Erythroblast (primary cell): Measurements from ENCODE around the gene SEPTIN6.

Experiments
- DNase-seq, 2 experiments: peaks; one replicate each; lab custom pipeline; 2025; lab: John Stamatoyannopoulos, UW
- GATA1 ChIP-seq: IDR thresholded peaks from 2 replicates; pipeline ENCODE4 v1.6.1; 2011; ENCODE audit warnings: low read depth, mild to moderate bottlenecking, control low read depth, low read length, moderate library complexity
- POLR2A ChIP-seq: IDR thresholded peaks from 2 replicates; pipeline ENCODE4 v1.6.1; 2011; ENCODE audit warnings: mild to moderate bottlenecking, low read length

Gene SEPTIN6

GRCh38 chrX:119693040-119693995, at the start of gene SEPTIN6:
Gene SEPTIN6, minus strand, starts transcription at chrX:119693168. Its CDS starts 63 bp downstream, at chrX:119693105.
- peak; percentile 84 to 88 for DNase-seq
- TF ChIP-seq GATA1 (no peak), POLR2A (peak; percentile 25)

GRCh38 chrX:119738742-119739141, 45.8 kb upstream of the SEPTIN6 start:
- DNase-seq = no peak
- TF ChIP-seq POLR2A (no peak), GATA1 (no peak)

GRCh38 chrX:119736206-119736764, 43.3 kb upstream of the SEPTIN6 start:
- no peak for DNase-seq

GRCh38 chrX:119735467-119735866, 42.5 kb upstream of the SEPTIN6 start:
- DNase-seq = no peak

More at GRCh38 chrX:119736206-119736764, 43.3 kb upstream of the SEPTIN6 start:
- TF ChIP-seq POLR2A (no peak), GATA1 (no peak)

GRCh38 chrX:119734897-119735339, 42.0 kb upstream of the SEPTIN6 start:
- no peak for TF ChIP-seq GATA1
- no peak for TF ChIP-seq POLR2A
- DNase-seq = no peak

More at GRCh38 chrX:119735467-119735866, 42.5 kb upstream of the SEPTIN6 start:
- TF ChIP-seq POLR2A (no peak), GATA1 (no peak)

- DNase-seq = peak; percentile 50 to 77
- TF ChIP-seq GATA1 (no peak), POLR2A (no peak)
These were observed 36.6 kb upstream of the SEPTIN6 start for GRCh38 chrX:119729408-119730201.

- no peak for DNase-seq
These were observed 35.5 kb upstream of the SEPTIN6 start for GRCh38 chrX:119728487-119728886.

GRCh38 chrX:119726900-119727555, 34.1 kb upstream of the SEPTIN6 start:
- TF ChIP-seq GATA1 (no peak), POLR2A (no peak)
- DNase-seq = no peak

More at GRCh38 chrX:119728487-119728886, 35.5 kb upstream of the SEPTIN6 start:
- TF ChIP-seq GATA1 (no peak), POLR2A (no peak)

- TF ChIP-seq GATA1 (no peak), POLR2A (no peak)
These were observed 29.0 kb upstream of the SEPTIN6 start for GRCh38 chrX:119721926-119722325.

GRCh38 chrX:119721487-119721886, 28.5 kb upstream of the SEPTIN6 start:
- DNase-seq = no peak
- TF ChIP-seq POLR2A = no peak
- no peak for TF ChIP-seq GATA1

More at GRCh38 chrX:119721926-119722325, 29.0 kb upstream of the SEPTIN6 start:
- DNase-seq = no peak

- no peak for DNase-seq
These were observed 16.7 kb upstream of the SEPTIN6 start for GRCh38 chrX:119709630-119710029.

GRCh38 chrX:119708936-119709335, 16.0 kb upstream of the SEPTIN6 start:
- no peak for DNase-seq
- TF ChIP-seq GATA1 (no peak), POLR2A (no peak)

More at GRCh38 chrX:119709630-119710029, 16.7 kb upstream of the SEPTIN6 start:
- TF ChIP-seq POLR2A (no peak), GATA1 (no peak)

GRCh38 chrX:119706616-119707015, 13.6 kb upstream of the SEPTIN6 start:
- no peak for TF ChIP-seq POLR2A
- no peak for TF ChIP-seq GATA1
- no peak for DNase-seq
